Suprapubic skin (tissue), 4 donors: ENCODE data around the gene ATXN1. TPM values are rescaled to one million over a fixed set of nuclear protein-coding genes. Genes with fewer than 3 reads are reported as not detected.

ENCODE experiments used
- DNase-seq, 2 donors: peaks; one replicate each; pipeline ENCODE4 v3.0.0-alpha.2; 2019; ENCODE audit warnings: low spot score in 2 of 2
- H3K27ac ChIP-seq: fragments of 200-600 bp; sonication (generic); one replicate; pipeline ENCODE4 v1.5.1; 2019
- H3K27me3 ChIP-seq: fragments of 200-600 bp; sonication (generic); one replicate; pipeline ENCODE4 v1.5.1; 2019
- H3K36me3 ChIP-seq: fragments of 200-600 bp; sonication (generic); one replicate; pipeline ENCODE4 v1.5.1; 2019
- H3K4me1 ChIP-seq: fragments of 200-600 bp; sonication (generic); one replicate; pipeline ENCODE4 v1.5.1; 2019
- H3K4me3 ChIP-seq: fragments of 200-600 bp; sonication (generic); one replicate; pipeline ENCODE4 v1.5.1; 2019; ENCODE audit warnings: mild to moderate bottlenecking
- H3K9me3 ChIP-seq: fragments of 200-600 bp; sonication (generic); one replicate; pipeline ENCODE4 v1.5.1; 2019
- EP300 ChIP-seq: sonication (generic); formaldehyde crosslinking; IDR thresholded peaks from one replicate; pipeline ENCODE4 v1.6.1; 2017; ENCODE audit warnings: antibody characterized with exemption
- POLR2A ChIP-seq, 2 donors: fragments of 450-650 bp; IDR thresholded peaks; one replicate each; pipeline ENCODE4 v1.6.1; 2017; ENCODE audit warnings: antibody characterized with exemption in 2 of 2, mild to moderate bottlenecking in 2 of 2, moderate library complexity in 2 of 2
- POLR2AphosphoS5 ChIP-seq, 3 donors: sonication (generic); formaldehyde crosslinking; IDR thresholded peaks; one replicate each; pipeline ENCODE4 v1.6.1; 2017; ENCODE audit warnings: antibody characterized with exemption in 3 of 3
- WGBS: methylation state at CpG from one replicate; pipeline ENCODE4 v1.1.5; 2018; 5-methylcytosine and 5-hydroxymethylcytosine counted together
- total RNA-seq, 4 donors: library from RNA; depleted of rRNA; stranded (reverse); fragments of >200 nt; gene quantifications; one replicate each; pipeline ENCODE4 v1.1.0, GENCODE V29; 2016
- TF ChIP-seq, protein P1 (sequence below), 2 donors: fragments of 200-600 bp in 1 of 2; fragments of 450-650 bp in 1 of 2; sonication (generic) in 1 of 2; IDR thresholded peaks; one replicate each; pipeline ENCODE4 v1.5.1; 2016 to 2019; ENCODE audit warnings: antibody characterized with exemption in 2 of 2, mild to moderate bottlenecking in 1 of 2, moderate library complexity in 1 of 2

ATXN1 gene
- total RNA-seq, 4 donors from 2014 or later, result 32.8 to 95.4 (median 42.4) TPM

GRCh38 chr6:16278048-16278724 lies 483.1 kb downstream of the ATXN1 start:
- H3K27ac ChIP-seq, result peak overlapping the region; percentile 12
- no peak for DNase-seq
- H3K27me3 ChIP-seq, result no peaks in the 10 kb centered on the region
- H3K36me3 ChIP-seq, result no peaks in the 10 kb centered on the region
- peaks cover 18% of the 10 kb centered on the region for H3K4me1 ChIP-seq
- H3K9me3 ChIP-seq, result no peaks in the 10 kb centered on the region
- WGBS, result 82% methylated on average over 10 of the region's 10 CpGs
- no peak overlapping the region for H3K4me3 ChIP-seq
- TF ChIP-seq, protein P1, sequence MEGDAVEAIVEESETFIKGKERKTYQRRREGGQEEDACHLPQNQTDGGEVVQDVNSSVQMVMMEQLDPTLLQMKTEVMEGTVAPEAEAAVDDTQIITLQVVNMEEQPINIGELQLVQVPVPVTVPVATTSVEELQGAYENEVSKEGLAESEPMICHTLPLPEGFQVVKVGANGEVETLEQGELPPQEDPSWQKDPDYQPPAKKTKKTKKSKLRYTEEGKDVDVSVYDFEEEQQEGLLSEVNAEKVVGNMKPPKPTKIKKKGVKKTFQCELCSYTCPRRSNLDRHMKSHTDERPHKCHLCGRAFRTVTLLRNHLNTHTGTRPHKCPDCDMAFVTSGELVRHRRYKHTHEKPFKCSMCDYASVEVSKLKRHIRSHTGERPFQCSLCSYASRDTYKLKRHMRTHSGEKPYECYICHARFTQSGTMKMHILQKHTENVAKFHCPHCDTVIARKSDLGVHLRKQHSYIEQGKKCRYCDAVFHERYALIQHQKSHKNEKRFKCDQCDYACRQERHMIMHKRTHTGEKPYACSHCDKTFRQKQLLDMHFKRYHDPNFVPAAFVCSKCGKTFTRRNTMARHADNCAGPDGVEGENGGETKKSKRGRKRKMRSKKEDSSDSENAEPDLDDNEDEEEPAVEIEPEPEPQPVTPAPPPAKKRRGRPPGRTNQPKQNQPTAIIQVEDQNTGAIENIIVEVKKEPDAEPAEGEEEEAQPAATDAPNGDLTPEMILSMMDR (IDR thresholded peaks at IDR 0.05), result no peak
- no peak for TF ChIP-seq POLR2AphosphoS5 (IDR thresholded peaks at IDR 0.05)
- TF ChIP-seq EP300, result no peak
- TF ChIP-seq POLR2A (IDR thresholded peaks at IDR 0.05), result no peak

- Histone ChIP-seq H3K9me3 (no peaks in the 10 kb centered on the region), H3K4me3 (no peak overlapping the region), H3K4me1 (peaks cover 18% of the 10 kb centered on the region), H3K36me3 (no peaks in the 10 kb centered on the region), H3K27ac (no peak overlapping the region), H3K27me3 (no peaks in the 10 kb centered on the region)
- DNase-seq, result no peak
- WGBS, result 39% methylated on average over 18 of the region's 18 CpGs
- TF ChIP-seq POLR2AphosphoS5 (IDR thresholded peaks at IDR 0.05), result peak in 1 of 3 donors; percentile 32
- no peak for TF ChIP-seq POLR2A (IDR thresholded peaks at IDR 0.05)
- TF ChIP-seq, protein P1 (IDR thresholded peaks at IDR 0.05), result peak in 1 of 2 donors; percentile 35
Measured at GRCh38 chr6:16277101-16277981, 483.9 kb downstream of the ATXN1 start.

GRCh38 chr6:16274885-16275589 lies 486.2 kb downstream of the ATXN1 start:
- Histone ChIP-seq H3K36me3 (no peaks in the 10 kb centered on the region), H3K4me3 (no peak overlapping the region), H3K27me3 (no peaks in the 10 kb centered on the region), H3K4me1 (peaks cover 18% of the 10 kb centered on the region), H3K27ac (no peak overlapping the region), H3K9me3 (no peaks in the 10 kb centered on the region)
- WGBS, result 89% methylated on average over 10 of the region's 10 CpGs
- no peak for DNase-seq
- TF ChIP-seq, protein P1 (IDR thresholded peaks at IDR 0.05), result no peak
- TF ChIP-seq EP300 (no peak), POLR2A (IDR thresholded peaks at IDR 0.05) (no peak), POLR2AphosphoS5 (IDR thresholded peaks at IDR 0.05) (no peak)

GRCh38 chr6:16274483-16274882 lies 486.8 kb downstream of the ATXN1 start:
- DNase-seq, result no peak
- peaks cover 18% of the 10 kb centered on the region for H3K4me1 ChIP-seq
- H3K4me3 ChIP-seq, result no peak overlapping the region
- no peaks in the 10 kb centered on the region for H3K27me3 ChIP-seq
- TF ChIP-seq EP300 (no peak), POLR2A (IDR thresholded peaks at IDR 0.05) (no peak), POLR2AphosphoS5 (IDR thresholded peaks at IDR 0.05) (no peak)
- TF ChIP-seq, protein P1 (IDR thresholded peaks at IDR 0.05), result no peak
- WGBS, result 72% methylated on average over 4 of the region's 4 CpGs
- H3K27ac ChIP-seq, result no peak overlapping the region
- H3K9me3 ChIP-seq, result no peaks in the 10 kb centered on the region
- no peaks in the 10 kb centered on the region for H3K36me3 ChIP-seq
